ENCODE data around the gene SPG11. TPM values are rescaled to one million over a fixed set of nuclear protein-coding genes. Genes with fewer than 3 reads are reported as not detected.

Gene SPG11
- total and polyA plus RNA-seq, 10 of the 15 experiments (the other 5 are each of a cell fraction or from before 2014, with no cell fraction given) = 22.1 to 85.1 (median 47.2) TPM

- TF ChIP-seq HDAC2 (IDR thresholded peaks at IDR 0.05) (no peak), BHLHE40 (IDR thresholded peaks at IDR 0.05; ENCODE audit: borderline replicate concordance in 1 of 2, low read depth in 2 of 2, low read length in 1 of 2) (no peak), NFYB (IDR thresholded peaks at IDR 0.05; ENCODE audit: insufficient read depth, low read depth, low read length) (no peak), CBX3 (IDR thresholded peaks at IDR 0.05; ENCODE audit: borderline replicate concordance, low read depth) (no peak), DPF2 (IDR thresholded peaks at IDR 0.05) (no peak), CREM (IDR thresholded peaks at IDR 0.05; ENCODE audit: low read depth) (no peak), ZNF217 (IDR thresholded peaks at IDR 0.05) (no peak), SMARCA5 (IDR thresholded peaks at IDR 0.05) (no peak), RB1 (IDR thresholded peaks at IDR 0.05; ENCODE audit: borderline replicate concordance) (no peak), SMAD5 (IDR thresholded peaks at IDR 0.05; ENCODE audit: low read depth) (no peak), CBFB (IDR thresholded peaks at IDR 0.05; ENCODE audit: low read depth) (no peak), FOXM1 (IDR thresholded peaks at IDR 0.05; ENCODE audit: low read depth, low read length) (no peak), RAD51 (IDR thresholded peaks at IDR 0.05) (no peak)
- TF ChIP-seq, protein P1, sequence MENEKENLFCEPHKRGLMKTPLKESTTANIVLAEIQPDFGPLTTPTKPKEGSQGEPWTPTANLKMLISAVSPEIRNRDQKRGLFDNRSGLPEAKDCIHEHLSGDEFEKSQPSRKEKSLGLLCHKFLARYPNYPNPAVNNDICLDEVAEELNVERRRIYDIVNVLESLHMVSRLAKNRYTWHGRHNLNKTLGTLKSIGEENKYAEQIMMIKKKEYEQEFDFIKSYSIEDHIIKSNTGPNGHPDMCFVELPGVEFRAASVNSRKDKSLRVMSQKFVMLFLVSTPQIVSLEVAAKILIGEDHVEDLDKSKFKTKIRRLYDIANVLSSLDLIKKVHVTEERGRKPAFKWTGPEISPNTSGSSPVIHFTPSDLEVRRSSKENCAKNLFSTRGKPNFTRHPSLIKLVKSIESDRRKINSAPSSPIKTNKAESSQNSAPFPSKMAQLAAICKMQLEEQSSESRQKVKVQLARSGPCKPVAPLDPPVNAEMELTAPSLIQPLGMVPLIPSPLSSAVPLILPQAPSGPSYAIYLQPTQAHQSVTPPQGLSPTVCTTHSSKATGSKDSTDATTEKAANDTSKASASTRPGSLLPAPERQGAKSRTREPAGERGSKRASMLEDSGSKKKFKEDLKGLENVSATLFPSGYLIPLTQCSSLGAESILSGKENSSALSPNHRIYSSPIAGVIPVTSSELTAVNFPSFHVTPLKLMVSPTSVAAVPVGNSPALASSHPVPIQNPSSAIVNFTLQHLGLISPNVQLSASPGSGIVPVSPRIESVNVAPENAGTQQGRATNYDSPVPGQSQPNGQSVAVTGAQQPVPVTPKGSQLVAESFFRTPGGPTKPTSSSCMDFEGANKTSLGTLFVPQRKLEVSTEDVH (IDR thresholded peaks at IDR 0.05; ENCODE audit: low read depth, partially characterized antibody) = no peak
- TF ChIP-seq, protein P2, sequence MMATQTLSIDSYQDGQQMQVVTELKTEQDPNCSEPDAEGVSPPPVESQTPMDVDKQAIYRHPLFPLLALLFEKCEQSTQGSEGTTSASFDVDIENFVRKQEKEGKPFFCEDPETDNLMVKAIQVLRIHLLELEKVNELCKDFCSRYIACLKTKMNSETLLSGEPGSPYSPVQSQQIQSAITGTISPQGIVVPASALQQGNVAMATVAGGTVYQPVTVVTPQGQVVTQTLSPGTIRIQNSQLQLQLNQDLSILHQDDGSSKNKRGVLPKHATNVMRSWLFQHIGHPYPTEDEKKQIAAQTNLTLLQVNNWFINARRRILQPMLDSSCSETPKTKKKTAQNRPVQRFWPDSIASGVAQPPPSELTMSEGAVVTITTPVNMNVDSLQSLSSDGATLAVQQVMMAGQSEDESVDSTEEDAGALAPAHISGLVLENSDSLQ (IDR thresholded peaks at IDR 0.05) = no peak
Measured at GRCh38 chr15:44573386-44573785, 90.1 kb downstream of the SPG11 start.

More at GRCh38 chr15:44573386-44573785, 90.1 kb downstream of the SPG11 start:
- Histone ChIP-seq H3K79me2 (ENCODE audit: control insufficient read depth, insufficient read depth, low read length) (no peaks in the 10 kb centered on the region), H2AFZ (ENCODE audit: control insufficient read depth, low read depth, low read length) (no peak overlapping the region), H3K9ac (ENCODE audit: control insufficient read depth, insufficient read depth, low read length) (no peak overlapping the region), H3K4me1 (ENCODE audit: control insufficient read depth, insufficient read depth, low read length) (no peaks in the 10 kb centered on the region), H3K27me3 (replicated peaks in 1 of 2; ENCODE audit: control insufficient read depth in 2 of 2, insufficient read depth in 2 of 2, low read length in 1 of 2) (no peaks in the 10 kb centered on the region), H3K27ac (ENCODE audit: control insufficient read depth, insufficient read depth) (no peak overlapping the region), H3K9me3 (replicated peaks; ENCODE audit: control insufficient read depth, insufficient read depth, low read length) (no peaks in the 10 kb centered on the region), H3K36me3 (ENCODE audit: control insufficient read depth in 2 of 2, insufficient read depth in 2 of 2, low read length in 1 of 2) (peaks cover 6 to 16% of the 10 kb centered on the region in 2 experiments), H3K4me2 (ENCODE audit: control insufficient read depth, insufficient read depth) (no peak overlapping the region), H3K4me3 (no peak overlapping the region), H4K20me1 (ENCODE audit: control insufficient read depth, insufficient read depth) (no peaks in the 10 kb centered on the region; the same call in 1 of the 2 replicates)
- intact Hi-C loops (cut with micrococcal nuclease; ENCODE audit: unreplicated experiment) (no loop called here), in situ Hi-C loops (cut with MboI) (no loop called here)
- POLR2A ChIA-PET = interaction anchor here (0.5 to 1.0 kb wide), 2 partner anchors 34 to 93 kb away, joined by 3 read pairs; no protein-coding TSS in a partner anchor
- CTCF ChIA-PET = interaction anchor here (1.8 kb wide), 1 partner anchor 11 kb away, joined by 6 read pairs; no protein-coding TSS in a partner anchor
- FAIRE-seq (no peak), ATAC-seq (no peak), DNase-seq (ENCODE audit: low read depth, low spot score) (no peak)
- RAD21 ChIA-PET (ENCODE audit: unreplicated experiment) = interaction anchor here (1.2 kb wide), 1 partner anchor 163 kb away, joined by 3 read pairs; the partner anchor contains the start of gene TRIM69
- SMC1A ChIA-PET (ENCODE audit: uncharacterized antibody, unreplicated experiment) = interaction anchor here (0.6 kb wide), 1 partner anchor 168 kb away, joined by 3 read pairs; no protein-coding TSS in a partner anchor
- no TSS peak for BruUV-seq (replicated peaks)
- WGBS (ENCODE audit: insufficient coverage, insufficient replicate concordance, low lambda C conversion rate, missing lambda C conversion rate) = over 99% methylated on average over 6 of the region's 6 CpGs
